ENCODE measurements around the gene SPEG.

DNA sequence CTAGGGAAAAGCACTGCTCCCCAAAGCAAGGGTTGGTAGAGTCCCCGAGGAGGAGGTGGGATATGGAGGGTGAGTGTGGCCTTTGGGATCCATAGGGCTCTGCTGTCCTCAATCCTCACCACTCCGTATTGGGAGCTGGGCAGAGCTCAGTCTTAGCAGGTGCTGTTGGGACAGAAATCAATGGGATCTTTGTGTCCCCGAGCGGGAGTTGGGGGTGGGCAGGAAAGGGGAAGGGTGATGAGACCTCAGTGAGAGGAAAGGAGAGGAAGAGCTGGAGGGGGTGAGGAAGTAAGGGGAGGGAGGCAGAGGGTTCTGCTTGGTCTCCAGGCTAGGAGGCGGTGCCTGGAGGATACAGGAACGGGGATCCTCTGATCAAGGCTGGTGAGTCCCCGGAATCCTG lies 82.2 kb downstream of the SPEG start:
- TF ChIP-seq, protein P1, sequence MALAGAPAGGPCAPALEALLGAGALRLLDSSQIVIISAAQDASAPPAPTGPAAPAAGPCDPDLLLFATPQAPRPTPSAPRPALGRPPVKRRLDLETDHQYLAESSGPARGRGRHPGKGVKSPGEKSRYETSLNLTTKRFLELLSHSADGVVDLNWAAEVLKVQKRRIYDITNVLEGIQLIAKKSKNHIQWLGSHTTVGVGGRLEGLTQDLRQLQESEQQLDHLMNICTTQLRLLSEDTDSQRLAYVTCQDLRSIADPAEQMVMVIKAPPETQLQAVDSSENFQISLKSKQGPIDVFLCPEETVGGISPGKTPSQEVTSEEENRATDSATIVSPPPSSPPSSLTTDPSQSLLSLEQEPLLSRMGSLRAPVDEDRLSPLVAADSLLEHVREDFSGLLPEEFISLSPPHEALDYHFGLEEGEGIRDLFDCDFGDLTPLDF (CRISPR knock-in tag; IDR thresholded peaks at IDR 0.05): no peak
- TF ChIP-seq, protein P2, sequence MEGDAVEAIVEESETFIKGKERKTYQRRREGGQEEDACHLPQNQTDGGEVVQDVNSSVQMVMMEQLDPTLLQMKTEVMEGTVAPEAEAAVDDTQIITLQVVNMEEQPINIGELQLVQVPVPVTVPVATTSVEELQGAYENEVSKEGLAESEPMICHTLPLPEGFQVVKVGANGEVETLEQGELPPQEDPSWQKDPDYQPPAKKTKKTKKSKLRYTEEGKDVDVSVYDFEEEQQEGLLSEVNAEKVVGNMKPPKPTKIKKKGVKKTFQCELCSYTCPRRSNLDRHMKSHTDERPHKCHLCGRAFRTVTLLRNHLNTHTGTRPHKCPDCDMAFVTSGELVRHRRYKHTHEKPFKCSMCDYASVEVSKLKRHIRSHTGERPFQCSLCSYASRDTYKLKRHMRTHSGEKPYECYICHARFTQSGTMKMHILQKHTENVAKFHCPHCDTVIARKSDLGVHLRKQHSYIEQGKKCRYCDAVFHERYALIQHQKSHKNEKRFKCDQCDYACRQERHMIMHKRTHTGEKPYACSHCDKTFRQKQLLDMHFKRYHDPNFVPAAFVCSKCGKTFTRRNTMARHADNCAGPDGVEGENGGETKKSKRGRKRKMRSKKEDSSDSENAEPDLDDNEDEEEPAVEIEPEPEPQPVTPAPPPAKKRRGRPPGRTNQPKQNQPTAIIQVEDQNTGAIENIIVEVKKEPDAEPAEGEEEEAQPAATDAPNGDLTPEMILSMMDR (CRISPR knock-in tag; IDR thresholded peaks at IDR 0.05): no peak
- TF ChIP-seq SP140L (CRISPR knock-in tag; IDR thresholded peaks at IDR 0.05; ENCODE audit: borderline replicate concordance) (no peak), NFYC (CRISPR knock-in tag; IDR thresholded peaks at IDR 0.05) (no peak), SMYD3 (CRISPR knock-in tag; IDR thresholded peaks at IDR 0.05) (no peak)
